ENCODE measurements around the gene TIMP4. TPM values are rescaled to one million over a fixed set of nuclear protein-coding genes. Genes with fewer than 3 reads are reported as not detected.
A peak's percentile ranks its signal among the peaks of the same experiment; 100 is the strongest.

Gene TIMP4
- total and polyA plus RNA-seq, 7 donors: 3.5 to 25.0 (median 10.2) TPM

GRCh38 chr3:12179441-12179840 is 20.7 kb upstream of the TIMP4 start:
- H3K27me3 ChIP-seq: no peaks in the 10 kb centered on the region
- H3K4me1 ChIP-seq: no peaks in the 10 kb centered on the region
- intact Hi-C loops (cut with DNase I): no loop called here
- WGBS, 2 donors: 89 to 92% methylated on average over 1 of the region's 1 CpG
- H3K4me3 ChIP-seq: no peak overlapping the region
- no peak for DNase-seq
- TF ChIP-seq POLR2AphosphoS5 (IDR thresholded peaks at IDR 0.05) (no peak), EP300 (IDR thresholded peaks at IDR 0.05) (no peak), POLR2A (IDR thresholded peaks at IDR 0.05) (no peak), CTCF (IDR thresholded peaks at IDR 0.05) (no peak)
- no peaks in the 10 kb centered on the region for H3K36me3 ChIP-seq
- no peak overlapping the region for H3K27ac ChIP-seq
- no peaks in the 10 kb centered on the region for H3K9me3 ChIP-seq

GRCh38 chr3:12178091-12178820 is 19.5 kb upstream of the TIMP4 start:
- H3K9me3 ChIP-seq: no peaks in the 10 kb centered on the region
- WGBS, 2 donors: 69 to 89% methylated on average over 6 of the region's 6 CpGs
- H3K27ac ChIP-seq: peak overlapping the region in 2 of 4 donors; percentile 20 to 34
- H3K36me3 ChIP-seq: no peaks in the 10 kb centered on the region
- H3K27me3 ChIP-seq: no peaks in the 10 kb centered on the region
- TF ChIP-seq CTCF (IDR thresholded peaks at IDR 0.05): no peak
- TF ChIP-seq POLR2AphosphoS5 (IDR thresholded peaks at IDR 0.05): peak in 1 of 4 donors; percentile 30
- DNase-seq: peak; percentile 72
- H3K4me1 ChIP-seq: no peaks in the 10 kb centered on the region
- no peak overlapping the region for H3K4me3 ChIP-seq
- intact Hi-C loops (cut with DNase I): no loop called here

- TF ChIP-seq POLR2AphosphoS5 (IDR thresholded peaks at IDR 0.05) (no peak), EP300 (IDR thresholded peaks at IDR 0.05) (no peak), POLR2A (IDR thresholded peaks at IDR 0.05) (no peak), CTCF (IDR thresholded peaks at IDR 0.05) (no peak)
- no peaks in the 10 kb centered on the region for H3K27me3 ChIP-seq
- intact Hi-C loops (cut with DNase I): no loop called here
- WGBS, 2 donors: 84 to 88% methylated on average over 2 of the region's 2 CpGs
- H3K36me3 ChIP-seq: no peaks in the 10 kb centered on the region
- peaks cover 0 to 4% (median 0%) of the 10 kb centered on the region in 4 donors for H3K9me3 ChIP-seq
- no peak for DNase-seq
- H3K4me1 ChIP-seq: no peaks in the 10 kb centered on the region
- no peak overlapping the region for H3K4me3 ChIP-seq
- H3K27ac ChIP-seq: peak overlapping the region in 1 of 4 donors; percentile 34
Observed at GRCh38 chr3:12177126-12177525, 18.4 kb upstream of the TIMP4 start.

DNA sequence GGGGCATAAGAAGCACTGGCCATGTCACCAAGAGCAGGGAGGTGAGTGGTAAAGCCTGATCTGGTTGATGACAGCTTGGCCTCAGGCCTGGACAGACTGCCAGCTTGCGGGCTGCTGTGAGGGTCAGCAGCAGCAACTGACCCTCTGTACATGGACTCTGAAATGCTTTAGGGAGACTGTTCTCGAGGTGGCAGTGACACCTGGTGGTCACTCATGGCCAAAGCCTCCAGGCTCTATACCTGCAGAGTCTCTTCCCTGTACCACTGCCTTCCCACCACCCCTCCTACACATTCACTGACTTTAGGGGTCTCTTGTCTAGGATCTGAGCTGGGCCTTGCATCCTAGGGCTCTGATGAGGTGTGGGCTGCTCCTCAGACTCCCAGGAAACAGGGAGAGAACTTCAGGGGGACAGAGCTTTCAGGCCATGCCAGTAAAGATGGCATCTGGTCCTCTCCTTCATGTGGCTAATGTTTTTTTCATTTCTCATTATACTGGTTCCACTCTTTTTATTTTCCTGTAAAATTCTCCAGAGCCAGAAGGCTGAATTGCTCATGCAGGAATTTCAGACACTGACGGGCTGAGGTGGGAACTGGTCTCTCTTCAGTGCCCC is 17.2 kb upstream of the TIMP4 start:
- Histone ChIP-seq H3K4me3 (no peak overlapping the region), H3K27me3 (no peaks in the 10 kb centered on the region), H3K9me3 (peaks cover 0 to 4% (median 0%) of the 10 kb centered on the region in 4 donors), H3K4me1 (no peaks in the 10 kb centered on the region), H3K36me3 (no peaks in the 10 kb centered on the region), H3K27ac (no peak overlapping the region)
- 51 to 62% methylated on average over 3 of the region's 3 CpGs for WGBS, 2 donors
- intact Hi-C loops (cut with DNase I): loop anchor here (1.0 kb wide), 1 partner anchor 37 kb away; no protein-coding TSS in a partner anchor
- TF ChIP-seq CTCF (IDR thresholded peaks at IDR 0.05): peak; percentile 22 to 73 (median 68)
- TF ChIP-seq POLR2AphosphoS5 (IDR thresholded peaks at IDR 0.05): no peak
- peak; percentile 78 for DNase-seq
